Muscle of arm (tissue), 14 donors: ENCODE data around the gene PAIP2. TPM values are rescaled to one million over a fixed set of nuclear protein-coding genes. Genes with fewer than 3 reads are reported as not detected.

Experiments used
- DNase-seq: peaks from one replicate; pipeline ENCODE4 v3.0.0-alpha.2; 2013
- long read RNA-seq, 11 donors: transcript quantifications; one replicate each; lab custom pipeline, GENCODE V29; 2026
- polyA plus RNA-seq, 12 donors: library from polyadenylated mRNA; unstranded; fragments of 120-200 nt; gene quantifications; one replicate each; pipeline ENCODE4 v1.2.1, GENCODE V29; 2013; ENCODE audit not compliant: insufficient read length in 12 of 12

PAIP2 gene
- 100 to 1,000 TPM in 11 of 12 donors, not detected in 1; 102 to 182 (median 133) TPM for polyA plus RNA-seq
- long read RNA-seq, donor 1, transcript PAIP2-201 (4 exons, 1,459 nt) = major isoform, 42 of 107 reads
- long read RNA-seq, donor 1, partial matches to known transcripts = 62 of 107 reads
- long read RNA-seq, donor 1, other reads (novel, unspliced or antisense) = 0 of 107 reads
- long read RNA-seq, donor 2, transcript PAIP2-201 (4 exons, 1,459 nt) = major isoform, 97 of 107 reads
- long read RNA-seq, donor 2, partial matches to known transcripts = 5 of 107 reads
- long read RNA-seq, donor 2, other reads (novel, unspliced or antisense) = 5 of 107 reads
- long read RNA-seq, donor 3, transcript PAIP2-201 (4 exons, 1,459 nt) = major isoform, 46 of 74 reads
- long read RNA-seq, donor 3, partial matches to known transcripts = 24 of 74 reads
- long read RNA-seq, donor 3, other reads (novel, unspliced or antisense) = 0 of 74 reads
- long read RNA-seq, donor 4, transcript PAIP2-201 (4 exons, 1,459 nt) = major isoform, 26 of 33 reads
- long read RNA-seq, donor 4, partial matches to known transcripts = 7 of 33 reads
- long read RNA-seq, donor 4, other reads (novel, unspliced or antisense) = 0 of 33 reads
- long read RNA-seq, donor 5, transcript PAIP2-206 (3 exons, 815 nt) = minor isoform, 9 of 100 reads
- long read RNA-seq, donor 5, transcript PAIP2-201 (4 exons, 1,459 nt) = major isoform, 80 of 100 reads
- long read RNA-seq, donor 5, partial matches to known transcripts = 5 of 100 reads
- long read RNA-seq, donor 5, other reads (novel, unspliced or antisense) = 6 of 100 reads
- long read RNA-seq, donor 6, transcript PAIP2-201 (4 exons, 1,459 nt) = major isoform, 47 of 87 reads
- long read RNA-seq, donor 6, transcript PAIP2-206 (3 exons, 815 nt) = minor isoform, 5 of 87 reads
- long read RNA-seq, donor 6, partial matches to known transcripts = 35 of 87 reads
- long read RNA-seq, donor 6, other reads (novel, unspliced or antisense) = 0 of 87 reads
- long read RNA-seq, donor 7, transcript PAIP2-201 (4 exons, 1,459 nt) = major isoform, 41 of 49 reads
- long read RNA-seq, donor 7, partial matches to known transcripts = 5 of 49 reads
- long read RNA-seq, donor 7, other reads (novel, unspliced or antisense) = 0 of 49 reads
- long read RNA-seq, donor 8, transcript PAIP2-201 (4 exons, 1,459 nt) = major isoform, 91 of 96 reads
- long read RNA-seq, donor 8, transcript PAIP2-206 (3 exons, 815 nt) = minor isoform, 5 of 96 reads
- long read RNA-seq, donor 8, partial matches to known transcripts = 0 of 96 reads
- long read RNA-seq, donor 8, other reads (novel, unspliced or antisense) = 0 of 96 reads
- long read RNA-seq, donor 9, transcript PAIP2-201 (4 exons, 1,459 nt) = major isoform, 44 of 60 reads
- long read RNA-seq, donor 9, transcript PAIP2-206 (3 exons, 815 nt) = minor isoform, 5 of 60 reads
- long read RNA-seq, donor 9, partial matches to known transcripts = 6 of 60 reads
- long read RNA-seq, donor 9, other reads (novel, unspliced or antisense) = 5 of 60 reads
- long read RNA-seq, donor 10, transcript PAIP2-201 (4 exons, 1,459 nt) = major isoform, 76 of 95 reads
- long read RNA-seq, donor 10, transcript PAIP2-206 (3 exons, 815 nt) = minor isoform, 6 of 95 reads
- long read RNA-seq, donor 10, partial matches to known transcripts = 13 of 95 reads
- long read RNA-seq, donor 10, other reads (novel, unspliced or antisense) = 0 of 95 reads
- long read RNA-seq, donor 11, transcript PAIP2-201 (4 exons, 1,459 nt) = major isoform, 93 of 123 reads
- long read RNA-seq, donor 11, transcript PAIP2-206 (3 exons, 815 nt) = minor isoform, 7 of 123 reads
- long read RNA-seq, donor 11, partial matches to known transcripts = 23 of 123 reads
- long read RNA-seq, donor 11, other reads (novel, unspliced or antisense) = 0 of 123 reads

GRCh38 chr5:139341689-139342422, at the start of gene PAIP2:
Gene PAIP2 (plus strand): TSS chr5:139341854. CDS start chr5:139363785, 21,931 bp downstream.
- DNase-seq = peak; percentile 99

DNA sequence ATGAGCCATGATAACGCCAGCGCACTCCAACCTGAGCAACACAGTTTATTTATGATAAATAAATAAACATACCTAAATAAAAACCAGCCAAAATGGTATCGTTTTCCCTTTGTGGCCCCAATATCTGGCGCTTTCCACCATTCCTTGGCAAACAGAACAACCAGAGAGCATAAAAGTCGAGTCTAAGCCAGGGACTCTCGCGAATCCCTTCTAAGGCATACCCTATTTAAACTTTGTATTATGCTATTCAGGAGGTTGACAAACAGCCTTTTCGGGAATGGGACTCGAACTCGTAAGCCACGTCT, 48.5 kb upstream of the PAIP2 start:
- DNase-seq = no peak

GRCh38 chr5:139293507-139294373, 47.9 kb upstream of the PAIP2 start, which contains the start of gene MATR3:
Gene MATR3 (plus strand): TSS chr5:139293740. CDS start chr5:139307416, 13,676 bp downstream.
- peak; percentile 95 for DNase-seq

DNA sequence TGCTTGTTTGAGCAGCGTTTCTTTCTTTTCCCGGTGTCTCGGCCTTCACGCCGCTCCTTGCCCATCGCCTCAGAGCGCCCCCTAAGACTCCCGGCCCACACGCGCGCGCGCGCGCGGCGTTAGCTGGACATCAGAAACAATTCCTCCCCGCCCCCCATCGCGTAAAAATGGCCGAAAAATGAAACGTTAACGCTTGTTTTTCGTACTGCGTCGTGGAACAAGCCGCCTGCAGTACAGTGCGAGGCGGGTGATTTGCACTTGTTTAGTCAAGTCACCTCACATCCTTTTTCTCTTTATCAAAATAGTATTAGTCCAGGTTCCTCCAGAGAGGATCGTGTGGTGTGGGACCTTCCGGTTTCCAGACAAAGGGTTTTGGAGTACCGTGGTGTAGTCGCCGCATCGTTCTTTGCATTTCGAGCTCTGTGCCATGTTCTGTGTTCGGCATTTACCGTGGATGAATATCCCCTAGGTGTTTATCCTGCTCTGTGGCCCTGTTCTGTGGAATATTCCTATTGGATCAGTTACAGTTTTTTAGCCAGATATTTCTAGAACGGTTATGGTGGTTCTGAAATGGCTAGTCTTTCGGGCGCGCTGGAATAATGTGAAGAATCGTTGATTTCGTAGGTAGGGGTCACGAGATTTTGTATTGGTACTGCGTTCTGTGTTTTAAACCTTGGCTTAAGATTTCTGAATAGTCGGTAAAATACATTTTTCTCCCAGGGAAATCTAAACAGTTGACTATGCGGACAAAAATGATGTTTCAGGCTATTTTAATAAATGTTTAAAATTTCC, 47.1 kb upstream of the PAIP2 start:
- peak; percentile 91 for DNase-seq

DNA sequence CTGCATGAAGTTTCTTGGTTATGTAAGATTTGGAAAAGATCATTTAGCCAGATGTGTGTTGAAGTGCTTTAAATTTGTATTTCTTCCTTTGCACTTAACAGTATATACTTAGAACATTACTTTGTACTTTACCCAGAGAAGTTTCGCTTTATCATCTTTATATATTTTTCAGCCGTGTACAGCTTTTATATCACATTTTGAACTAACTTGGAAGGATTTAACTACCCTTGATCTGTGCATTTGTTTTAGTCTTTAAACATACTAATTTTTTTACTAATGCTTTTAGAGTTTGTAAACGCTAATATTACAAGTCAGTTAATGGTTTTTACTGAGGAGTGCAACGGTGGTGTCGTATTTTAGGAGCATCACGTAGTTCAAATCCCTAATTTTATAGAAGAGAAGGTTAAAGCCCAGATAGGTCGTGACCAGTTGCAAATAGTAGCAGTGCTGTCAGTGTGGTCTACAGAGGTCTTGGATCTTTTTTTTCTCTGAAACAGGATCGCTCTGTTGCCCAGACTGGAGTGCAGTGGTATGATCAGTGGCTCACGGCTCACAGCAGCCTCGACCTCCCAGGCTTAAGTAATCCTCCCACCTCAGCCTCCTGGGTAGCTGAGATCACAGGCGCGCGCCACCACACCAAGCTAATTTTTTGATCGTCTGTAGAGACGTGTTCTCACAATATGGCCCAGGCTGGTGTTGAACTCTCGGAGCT, 46.2 kb upstream of the PAIP2 start:
- DNase-seq = no peak

DNA sequence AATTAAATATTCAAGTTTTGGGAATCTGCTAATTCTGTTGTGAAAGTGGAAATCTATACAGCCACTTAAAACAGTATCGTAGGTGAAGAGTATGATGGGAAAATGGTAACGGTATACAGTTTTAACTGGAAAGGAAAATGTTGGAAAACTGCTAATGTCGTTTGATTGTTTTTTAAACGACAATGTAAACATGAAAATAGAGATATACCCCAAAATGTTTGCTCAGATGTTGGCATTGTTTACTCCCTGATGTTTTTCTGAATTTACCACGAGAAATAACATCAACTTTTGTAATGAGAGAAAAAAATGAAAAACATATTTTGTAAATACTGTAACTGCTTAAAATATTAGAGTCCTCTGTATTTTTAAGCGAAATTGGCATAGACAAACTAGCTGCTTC, 45.5 kb upstream of the PAIP2 start:
- DNase-seq = no peak

DNA sequence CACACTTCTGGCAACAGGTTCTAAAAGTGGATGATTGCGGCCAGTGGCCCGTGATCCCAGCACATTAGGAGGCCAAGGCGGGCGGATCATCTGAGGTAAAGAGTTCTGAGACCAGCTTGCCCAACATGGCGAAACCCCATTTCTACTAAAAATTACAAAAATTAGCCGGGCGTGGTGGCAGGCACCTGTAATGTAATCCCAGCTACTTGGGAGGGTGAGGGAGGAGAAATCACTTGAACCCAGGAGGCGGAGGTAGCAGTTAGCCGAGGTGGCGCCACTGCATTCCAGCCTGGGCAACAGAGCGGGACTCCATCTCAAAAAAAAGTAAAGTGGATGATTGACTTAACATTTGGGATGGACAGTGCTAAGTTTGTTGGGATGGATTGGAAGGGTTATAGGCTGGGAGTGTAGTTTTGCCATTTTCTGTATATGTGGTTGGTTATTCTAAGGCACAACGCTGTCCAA, 44.8 kb upstream of the PAIP2 start:
- no peak for DNase-seq

DNA sequence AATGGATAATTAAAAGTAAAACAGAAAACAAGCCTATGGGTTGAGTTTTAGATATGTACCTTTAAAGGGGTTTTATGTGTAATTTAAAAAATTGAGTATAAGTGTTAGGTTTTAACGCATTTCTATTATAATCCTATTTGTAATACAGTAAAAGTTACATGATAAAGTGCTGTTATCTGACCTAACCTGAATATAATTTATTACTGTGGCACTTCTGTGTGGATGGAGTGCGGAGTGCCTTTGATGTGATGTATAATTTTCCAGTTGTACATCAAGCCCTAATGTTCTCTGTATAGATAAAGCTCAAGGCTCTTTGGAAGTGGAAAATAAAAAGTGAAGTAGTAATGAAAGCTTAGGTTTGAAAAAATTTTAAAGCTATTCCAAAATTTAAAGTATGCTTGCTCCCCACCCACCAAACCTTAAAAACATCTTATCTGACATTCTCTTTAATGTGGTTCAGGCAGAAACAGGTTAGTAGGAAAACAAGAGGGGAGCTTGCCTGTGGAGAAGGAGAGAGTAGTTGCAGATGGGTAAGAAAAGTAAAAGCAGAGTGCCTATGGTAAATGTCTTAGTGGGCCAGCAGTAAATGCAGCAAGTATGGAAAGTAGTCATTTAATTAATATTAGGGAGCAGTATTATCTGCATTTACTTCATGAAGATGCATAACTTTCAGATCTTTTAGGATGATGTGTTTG, 44.1 kb upstream of the PAIP2 start:
- no peak for DNase-seq

DNA sequence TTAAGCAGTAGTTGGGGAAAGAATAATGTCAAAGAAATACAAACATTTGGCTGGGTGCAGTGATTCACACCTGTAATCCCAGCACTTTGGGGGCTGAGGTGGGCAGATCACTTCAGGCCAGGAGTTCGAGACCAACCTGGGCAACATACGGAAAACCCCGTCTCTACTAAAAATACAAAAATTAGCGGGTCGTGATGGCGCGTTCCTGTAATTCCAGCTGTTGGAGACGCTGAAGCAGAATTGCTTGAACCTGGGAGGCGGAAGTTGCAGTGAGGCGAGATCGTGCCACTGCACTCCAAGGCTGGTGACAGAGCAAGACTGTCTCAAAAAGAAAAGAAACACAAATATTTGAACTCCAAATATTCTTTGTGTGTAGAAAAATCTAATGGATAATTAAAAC, 43.4 kb upstream of the PAIP2 start:
- DNase-seq = no peak

DNA sequence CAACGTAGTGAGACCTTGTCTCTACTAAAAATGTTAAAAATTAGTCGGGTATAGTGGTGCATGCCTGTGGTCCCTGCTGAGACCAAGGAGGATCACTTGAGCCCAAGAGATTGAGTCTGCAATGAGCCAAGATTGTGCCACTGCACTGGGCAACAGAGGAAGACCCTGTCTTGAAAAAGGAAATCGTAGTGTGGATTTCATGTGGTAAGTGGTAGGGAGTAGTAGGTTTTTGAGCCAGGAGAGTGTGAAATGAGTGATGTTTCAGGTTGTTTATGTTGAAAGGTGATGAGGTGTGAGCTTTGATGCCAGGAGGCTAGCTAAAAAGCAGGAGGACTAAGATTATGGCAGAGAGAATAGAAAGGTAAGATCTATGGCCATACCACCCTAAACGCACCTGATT, 42.2 kb upstream of the PAIP2 start:
- DNase-seq = no peak

GRCh38 chr5:139301808-139302499, 39.7 kb upstream of the PAIP2 start:
- no peak for DNase-seq

GRCh38 chr5:139304391-139305324, 37.0 kb upstream of the PAIP2 start:
- no peak for DNase-seq

DNA sequence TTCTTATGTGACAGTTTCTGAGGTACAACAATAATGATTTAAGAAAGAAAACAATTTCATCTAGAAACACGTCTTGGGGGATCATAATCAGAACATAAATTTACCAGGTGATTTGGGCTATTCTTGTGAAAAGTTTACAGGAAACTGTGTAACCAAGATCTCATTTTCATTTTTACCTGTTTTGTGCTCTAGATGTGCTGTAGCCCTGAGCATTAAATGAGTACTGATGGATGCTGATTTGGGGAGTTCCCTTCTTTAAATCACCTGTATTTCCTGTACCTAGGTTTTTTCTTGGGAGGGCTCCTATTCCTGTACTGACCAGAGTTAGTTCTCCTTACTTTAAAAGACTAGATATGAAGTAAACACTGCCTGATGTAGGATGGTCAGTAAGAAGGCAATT, 35.5 kb upstream of the PAIP2 start:
- DNase-seq = no peak

GRCh38 chr5:139306628-139307379, 34.9 kb upstream of the PAIP2 start:
- DNase-seq = no peak
